Gastrocnemius medialis (tissue), 4 donors: ENCODE results near the gene ELOA2. TPM values are rescaled to one million over a fixed set of nuclear protein-coding genes. Genes with fewer than 3 reads are reported as not detected.

Experiments
- ATAC-seq, 2 donors: fragments of 150-250 bp; one replicate each; pipeline ENCODE4 v1.9.1; 2016
- DNase-seq, 2 donors: peaks; one replicate each; pipeline ENCODE4 v3.0.0-alpha.2; 2019
- H3K27ac ChIP-seq, 4 donors: fragments of 200-600 bp; sonication (generic); 1 replicate in 1 of 4; 2 replicates in 3 of 4; pipeline ENCODE4 v1.5.1; 2016 to 2018; ENCODE audit warnings: mild to moderate bottlenecking in 2 of 4, moderate library complexity in 1 of 4
- H3K27me3 ChIP-seq, 3 donors: fragments of 200-600 bp; sonication (generic) in 2 of 3; 1 replicate in 1 of 3; 2 replicates in 2 of 3; pipeline versions ENCODE4 v1.5.1 to v1.6.0; 2016 to 2019; ENCODE audit warnings: mild to moderate bottlenecking in 1 of 3, moderate library complexity in 1 of 3
- H3K36me3 ChIP-seq, 2 donors: fragments of 200-600 bp; sonication (generic) in 1 of 2; one replicate each; pipeline ENCODE4 v1.5.1; 2017 to 2018
- H3K4me1 ChIP-seq, 2 donors: fragments of 200-600 bp; sonication (generic) in 1 of 2; one replicate each; pipeline ENCODE4 v1.5.1; 2016 to 2017; ENCODE audit warnings: mild to moderate bottlenecking in 2 of 2
- H3K4me3 ChIP-seq, 4 donors: fragments of 200-600 bp; sonication (generic) in 3 of 4; 1 replicate in 1 of 4; 2 replicates in 3 of 4; pipeline ENCODE4 v1.5.1; 2016 to 2019; ENCODE audit warnings: mild to moderate bottlenecking in 2 of 4
- H3K9me3 ChIP-seq, 3 donors: fragments of 200-600 bp; sonication (generic) in 2 of 3; 1 replicate in 1 of 3; 2 replicates in 2 of 3; pipeline ENCODE4 v1.5.1; 2016 to 2019
- CTCF ChIP-seq, 5 experiments: fragments of 450-650 bp in 3 of 5; fragments of 200-600 bp in 2 of 5; sonication (generic) in 2 of 5; IDR thresholded peaks in 4 of 5; conservative IDR thresholded peaks in 1 of 5; 1 replicate in 4 of 5; 2 replicates in 1 of 5; pipeline ENCODE4 v1.5.1; 2016 to 2019; ENCODE audit warnings: antibody characterized with exemption in 5 of 5, mild to moderate bottlenecking in 3 of 5, moderate library complexity in 3 of 5
- POLR2A ChIP-seq, 2 donors: fragments of 450-650 bp; IDR thresholded peaks; one replicate each; pipeline ENCODE4 v1.6.1; 2017; ENCODE audit warnings: antibody characterized with exemption in 2 of 2, mild to moderate bottlenecking in 2 of 2, moderate library complexity in 2 of 2
- in situ Hi-C, 4 donors: fragments of 200-750 bp; cut with MboI; loops; one replicate each; pipeline versions ENCODE4 v1.15.0 to v1.8.0; 2017; ENCODE audit warnings: low sequenced_read_pairs in 4 of 4
- intact Hi-C: fragments of 100-400 bp; cut with DNase I; formaldehyde crosslinking; loops from one replicate; pipeline ENCODE4 v1.15.1; 2023; ENCODE audit warnings: low total_unique reads
- total RNA-seq, 4 donors: library from RNA; depleted of rRNA; stranded (reverse); fragments of >200 nt; gene quantifications; one replicate each; pipeline versions ENCODE4 v1.1.0 to v1.2.3, GENCODE V29; 2016

Gene ELOA2
- total RNA-seq, 4 donors from 2014 or later: 0.15 to 0.80 TPM; not detected in 2

- Histone ChIP-seq H3K4me1 (no peaks in the 10 kb centered on the region), H3K27me3 (no peaks in the 10 kb centered on the region), H3K4me3 (no peak overlapping the region), H3K36me3 (no peaks in the 10 kb centered on the region), H3K27ac (no peak overlapping the region), H3K9me3 (no peaks in the 10 kb centered on the region)
- in situ Hi-C loops: no loop called here
- intact Hi-C loops: no loop called here
- no peak for TF ChIP-seq CTCF (IDR thresholded peaks at IDR 0.05 in 4 of 5, conservative IDR thresholded peaks at IDR 0.05 in 1 of 5)
- no peak for TF ChIP-seq POLR2A (IDR thresholded peaks at IDR 0.05)
- DNase-seq: no peak
- ATAC-seq: peak in 1 of 2 donors; percentile 50
Observed at GRCh38 chr18:47075098-47075883, 39.9 kb upstream of the ELOA2 start.

GRCh38 chr18:47067648-47068047, 32.2 kb upstream of the ELOA2 start:
- Histone ChIP-seq H3K9me3 (no peaks in the 10 kb centered on the region), H3K27me3 (no peaks in the 10 kb centered on the region), H3K4me1 (no peaks in the 10 kb centered on the region), H3K27ac (no peak overlapping the region), H3K4me3 (no peak overlapping the region), H3K36me3 (no peaks in the 10 kb centered on the region)
- intact Hi-C loops (no loop called here), in situ Hi-C loops (no loop called here)
- no peak for TF ChIP-seq CTCF (IDR thresholded peaks at IDR 0.05 in 4 of 5, conservative IDR thresholded peaks at IDR 0.05 in 1 of 5)
- TF ChIP-seq POLR2A (IDR thresholded peaks at IDR 0.05): no peak
- DNase-seq (no peak), ATAC-seq (no peak)

GRCh38 chr18:47063096-47063495, 27.7 kb upstream of the ELOA2 start:
- no peak for TF ChIP-seq CTCF (IDR thresholded peaks at IDR 0.05 in 4 of 5, conservative IDR thresholded peaks at IDR 0.05 in 1 of 5)
- TF ChIP-seq POLR2A (IDR thresholded peaks at IDR 0.05): no peak
- H3K4me3 ChIP-seq: no peak overlapping the region
- no peaks in the 10 kb centered on the region for H3K36me3 ChIP-seq
- in situ Hi-C loops (no loop called here), intact Hi-C loops (no loop called here)
- H3K9me3 ChIP-seq: no peaks in the 10 kb centered on the region
- no peaks in the 10 kb centered on the region for H3K4me1 ChIP-seq
- no peak overlapping the region for H3K27ac ChIP-seq
- ATAC-seq (peak in 1 of 2 donors; percentile 58), DNase-seq (no peak)
- H3K27me3 ChIP-seq: no peaks in the 10 kb centered on the region

GRCh38 chr18:47062471-47062870, 27.1 kb upstream of the ELOA2 start:
- DNase-seq: no peak
- in situ Hi-C loops: no loop called here
- ATAC-seq: no peak
- Histone ChIP-seq H3K36me3 (no peaks in the 10 kb centered on the region), H3K9me3 (no peaks in the 10 kb centered on the region), H3K4me3 (no peak overlapping the region), H3K4me1 (no peaks in the 10 kb centered on the region), H3K27me3 (no peaks in the 10 kb centered on the region), H3K27ac (no peak overlapping the region)
- TF ChIP-seq POLR2A (IDR thresholded peaks at IDR 0.05) (no peak), CTCF (IDR thresholded peaks at IDR 0.05 in 4 of 5, conservative IDR thresholded peaks at IDR 0.05 in 1 of 5) (no peak)
- intact Hi-C loops: no loop called here
